T-helper 1 cell (primary cell): Measurements from ENCODE around the gene SEC16A.
"Not testable (repeated sequence)": the region's sequence is repeated elsewhere in the genome, so short reads cannot be mapped to it uniquely, and the experiment has no call there.

ENCODE experiments used
- DNase-seq, 5 donors: peaks; one replicate each; pipeline ENCODE4 v3.0.0-alpha.2; 2012 to 2020

The SEC16A gene

GRCh38 chr9:136422876-136423275 lies 60.0 kb downstream of the SEC16A start:
- no peak for DNase-seq

- DNase-seq = no peak
These were observed 61.0 kb downstream of the SEC16A start for GRCh38 chr9:136421791-136422190.

GRCh38 chr9:136419092-136419420 lies 63.8 kb downstream of the SEC16A start:
- DNase-seq = no peak

GRCh38 chr9:136418182-136419091 lies 64.4 kb downstream of the SEC16A start:
- DNase-seq = no peak

GRCh38 chr9:136416914-136417313 lies 65.9 kb downstream of the SEC16A start:
- no peak for DNase-seq

- no peak for DNase-seq
These were observed 66.4 kb downstream of the SEC16A start for GRCh38 chr9:136416427-136416826.

- no peak for DNase-seq
These were observed 69.9 kb downstream of the SEC16A start for GRCh38 chr9:136412962-136413361.

- no peak for DNase-seq
These were observed 71.5 kb downstream of the SEC16A start for GRCh38 chr9:136411378-136411777.

- peak; percentile 85 to 94 (median 91) for DNase-seq
These were observed 72.1 kb downstream of the SEC16A start, which contains the start of the genes ENTR1 and PMPCA for GRCh38 chr9:136410500-136411287. ENTR1 (minus strand) TSS chr9:136410614; CDS start chr9:136410397, 217 bp downstream. PMPCA (plus strand) TSS chr9:136410658; CDS start chr9:136410669, 11 bp downstream.

- peak in 2 of 5 donors; percentile 25 to 45 for DNase-seq
These were observed 73.0 kb downstream of the SEC16A start for GRCh38 chr9:136409557-136410455.

- DNase-seq = no peak
These were observed 74.9 kb downstream of the SEC16A start for GRCh38 chr9:136407911-136408310.

- not testable (repeated sequence) for DNase-seq
These were observed 75.8 kb downstream of the SEC16A start for GRCh38 chr9:136407061-136407460.

- DNase-seq = not testable (repeated sequence)
These were observed 76.9 kb downstream of the SEC16A start for GRCh38 chr9:136405904-136406303.

- DNase-seq = no peak
These were observed 77.4 kb downstream of the SEC16A start for GRCh38 chr9:136405481-136405880.

GRCh38 chr9:136404801-136405136 lies 78.1 kb downstream of the SEC16A start:
- no peak for DNase-seq

GRCh38 chr9:136403915-136404800 lies 78.7 kb downstream of the SEC16A start:
- DNase-seq = peak in 3 of 5 donors; percentile 19 to 57 (median 29)

GRCh38 chr9:136403538-136403914 lies 79.3 kb downstream of the SEC16A start:
- DNase-seq = peak; percentile 56 to 85 (median 65)

- DNase-seq = no peak
These were observed 80.8 kb downstream of the SEC16A start for GRCh38 chr9:136402067-136402466.

GRCh38 chr9:136401173-136401922 lies 81.5 kb downstream of the SEC16A start:
- no peak for DNase-seq

- DNase-seq = peak; percentile 74 to 90 (median 78)
These were observed 82.6 kb downstream of the SEC16A start, which contains the start of gene SNAPC4 for GRCh38 chr9:136400038-136400834. SNAPC4 (minus strand) TSS chr9:136400170; CDS start chr9:136398428, 1,742 bp downstream.
